Measurements from ENCODE around the gene DUS3L. TPM values are rescaled to one million over a fixed set of nuclear protein-coding genes. Genes with fewer than 3 reads are reported as not detected.
A peak's percentile ranks its signal among the peaks of the same experiment; 100 is the strongest.

The DUS3L gene
- total RNA-seq, 1 donor from 2014 or later, result 65.1 TPM

DNA sequence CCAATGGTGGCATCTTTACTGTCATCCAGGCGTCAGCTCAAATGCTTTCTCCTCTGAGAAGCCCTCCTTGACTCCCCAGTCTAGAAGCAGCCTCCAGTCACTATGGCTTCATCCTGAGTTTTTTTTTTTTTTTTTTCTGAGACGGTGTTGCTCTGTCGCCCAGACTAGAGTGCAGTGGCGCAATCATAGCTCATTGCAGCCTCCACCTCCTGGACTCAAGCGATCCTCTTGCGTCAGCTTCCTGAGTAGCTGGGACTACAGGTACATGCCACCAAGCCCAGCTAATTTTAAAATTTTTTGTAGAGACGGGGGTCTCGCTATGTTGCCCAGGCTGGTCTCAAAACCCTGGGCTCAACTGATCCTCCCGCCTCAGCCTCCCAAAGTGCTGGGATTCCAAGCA lies 18.1 kb upstream of the DUS3L start:
- Mint-ChIP-seq H3K36me3 (ENCODE audit: low read depth) (no peaks in the 10 kb centered on the region), H3K27ac (ENCODE audit: unreplicated experiment) (no peak overlapping the region), H3K27me3 (ENCODE audit: low read depth) (peaks cover 27% of the 10 kb centered on the region), H3K4me1 (peaks cover 17% of the 10 kb centered on the region), H3K4me3 (no peak overlapping the region), H3K9me3 (no peaks in the 10 kb centered on the region)
- no peak for DNase-seq (ENCODE audit: low read depth, low spot score)
- TF ChIP-seq, protein P1, sequence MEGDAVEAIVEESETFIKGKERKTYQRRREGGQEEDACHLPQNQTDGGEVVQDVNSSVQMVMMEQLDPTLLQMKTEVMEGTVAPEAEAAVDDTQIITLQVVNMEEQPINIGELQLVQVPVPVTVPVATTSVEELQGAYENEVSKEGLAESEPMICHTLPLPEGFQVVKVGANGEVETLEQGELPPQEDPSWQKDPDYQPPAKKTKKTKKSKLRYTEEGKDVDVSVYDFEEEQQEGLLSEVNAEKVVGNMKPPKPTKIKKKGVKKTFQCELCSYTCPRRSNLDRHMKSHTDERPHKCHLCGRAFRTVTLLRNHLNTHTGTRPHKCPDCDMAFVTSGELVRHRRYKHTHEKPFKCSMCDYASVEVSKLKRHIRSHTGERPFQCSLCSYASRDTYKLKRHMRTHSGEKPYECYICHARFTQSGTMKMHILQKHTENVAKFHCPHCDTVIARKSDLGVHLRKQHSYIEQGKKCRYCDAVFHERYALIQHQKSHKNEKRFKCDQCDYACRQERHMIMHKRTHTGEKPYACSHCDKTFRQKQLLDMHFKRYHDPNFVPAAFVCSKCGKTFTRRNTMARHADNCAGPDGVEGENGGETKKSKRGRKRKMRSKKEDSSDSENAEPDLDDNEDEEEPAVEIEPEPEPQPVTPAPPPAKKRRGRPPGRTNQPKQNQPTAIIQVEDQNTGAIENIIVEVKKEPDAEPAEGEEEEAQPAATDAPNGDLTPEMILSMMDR (conservative IDR thresholded peaks at IDR 0.05), result no peak

- no peaks in the 10 kb centered on the region for H3K36me3 Mint-ChIP-seq (ENCODE audit: low read depth)
- no peak overlapping the region for H3K4me3 Mint-ChIP-seq
- TF ChIP-seq, protein P1 (conservative IDR thresholded peaks at IDR 0.05), result no peak
- peaks cover 25% of the 10 kb centered on the region for H3K4me1 Mint-ChIP-seq
- H3K27me3 Mint-ChIP-seq (ENCODE audit: low read depth), result peaks cover 33% of the 10 kb centered on the region
- H3K27ac Mint-ChIP-seq (ENCODE audit: unreplicated experiment), result no peak overlapping the region
- DNase-seq (ENCODE audit: low read depth, low spot score), result no peak
- no peaks in the 10 kb centered on the region for H3K9me3 Mint-ChIP-seq
Measured at GRCh38 chr19:5808120-5808816, 17.3 kb upstream of the DUS3L start.

GRCh38 chr19:5806905-5807304 lies 15.9 kb upstream of the DUS3L start:
- peaks cover 41% of the 10 kb centered on the region for H3K27me3 Mint-ChIP-seq (ENCODE audit: low read depth)
- TF ChIP-seq, protein P1 (conservative IDR thresholded peaks at IDR 0.05), result no peak
- H3K9me3 Mint-ChIP-seq, result no peaks in the 10 kb centered on the region
- no peak for DNase-seq (ENCODE audit: low read depth, low spot score)
- H3K36me3 Mint-ChIP-seq (ENCODE audit: low read depth), result no peaks in the 10 kb centered on the region
- H3K4me1 Mint-ChIP-seq, result peaks cover 34% of the 10 kb centered on the region
- H3K27ac Mint-ChIP-seq (ENCODE audit: unreplicated experiment), result peak overlapping the region; percentile 2
- peak overlapping the region; percentile 6 for H3K4me3 Mint-ChIP-seq

GRCh38 chr19:5806133-5806489 lies 15.1 kb upstream of the DUS3L start:
- peaks cover 36% of the 10 kb centered on the region for H3K4me1 Mint-ChIP-seq
- no peak overlapping the region for H3K27ac Mint-ChIP-seq (ENCODE audit: unreplicated experiment)
- no peaks in the 10 kb centered on the region for H3K36me3 Mint-ChIP-seq (ENCODE audit: low read depth)
- TF ChIP-seq, protein P1 (conservative IDR thresholded peaks at IDR 0.05), result no peak
- H3K4me3 Mint-ChIP-seq, result peak overlapping the region; percentile 66
- no peak for DNase-seq (ENCODE audit: low read depth, low spot score)
- H3K9me3 Mint-ChIP-seq, result no peaks in the 10 kb centered on the region
- H3K27me3 Mint-ChIP-seq (ENCODE audit: low read depth), result peaks cover 42% of the 10 kb centered on the region

- Mint-ChIP-seq H3K4me3 (peak overlapping the region; percentile 66), H3K9me3 (no peaks in the 10 kb centered on the region), H3K36me3 (ENCODE audit: low read depth) (no peaks in the 10 kb centered on the region), H3K27ac (ENCODE audit: unreplicated experiment) (no peak overlapping the region), H3K4me1 (peaks cover 36% of the 10 kb centered on the region), H3K27me3 (ENCODE audit: low read depth) (peaks cover 42% of the 10 kb centered on the region)
- DNase-seq (ENCODE audit: low read depth, low spot score), result peak; percentile 94
- TF ChIP-seq, protein P1 (conservative IDR thresholded peaks at IDR 0.05), result peak; percentile 83
Measured at GRCh38 chr19:5805462-5806132, 14.6 kb upstream of the DUS3L start.

Data from neural crest cell (in vitro differentiated cells).